ENCODE data around the gene TRIM44.

GRCh38 chr11:35654711-35655110 is 7.9 kb upstream of the TRIM44 start:
- TF ChIP-seq CTCF (IDR thresholded peaks at IDR 0.05) (no peak), ZFX (IDR thresholded peaks at IDR 0.05; ENCODE audit: borderline replicate concordance) (no peak)
